ENCODE results near the gene SURF6. TPM values are rescaled to one million over a fixed set of nuclear protein-coding genes. Genes with fewer than 3 reads are reported as not detected.
A peak's percentile ranks its signal among the peaks of the same experiment; 100 is the strongest.
"Not testable (repeated sequence)": the region's sequence is repeated elsewhere in the genome, so short reads cannot be mapped to it uniquely, and the experiment has no call there.

Gene SURF6
- total RNA-seq, 2 experiments from 2014 or later = 15.1 to 15.9 TPM

DNA sequence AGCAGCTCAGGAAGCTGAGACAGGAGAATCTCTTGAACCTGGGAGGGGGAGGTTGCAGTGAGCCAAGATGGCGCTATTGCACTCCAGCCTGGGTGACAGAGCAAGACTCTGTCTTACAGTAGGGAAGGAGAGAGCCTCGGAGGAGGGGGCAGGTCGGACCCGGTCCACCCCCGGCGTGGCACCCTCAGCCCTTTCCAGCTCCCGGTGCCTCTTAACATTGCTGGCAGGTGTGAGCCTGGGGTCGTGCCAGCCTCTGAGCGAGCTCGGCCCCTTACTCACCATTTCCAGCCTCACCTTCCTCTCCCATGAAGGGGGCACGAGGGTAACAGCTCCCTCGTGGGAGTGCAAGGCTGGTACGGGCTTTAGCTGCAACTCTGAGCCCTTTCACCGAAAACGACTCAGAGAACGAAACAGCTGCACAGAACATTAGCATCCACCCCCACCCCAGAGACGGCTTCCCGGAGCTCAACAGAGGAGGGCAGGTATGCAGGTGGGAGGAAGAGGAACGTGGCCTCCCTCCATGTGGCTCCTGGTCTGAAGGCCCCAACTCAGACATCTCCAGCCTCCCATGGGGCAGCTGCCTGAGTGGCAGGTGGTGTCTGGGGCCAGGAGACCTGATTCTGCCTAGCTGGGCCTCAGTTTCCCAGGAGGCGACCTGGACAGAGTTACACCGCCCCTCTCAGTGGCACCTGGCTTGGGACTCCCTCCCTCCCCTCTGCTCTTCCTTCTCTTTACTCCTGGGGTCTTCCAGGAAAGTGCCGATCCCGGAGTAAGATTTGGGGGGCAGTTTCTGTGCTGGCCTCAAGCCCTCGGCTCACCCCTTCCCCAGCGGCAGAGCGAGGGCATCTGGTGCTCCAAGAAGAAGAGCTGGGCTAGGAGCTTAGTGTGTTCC, 32.5 kb downstream of the SURF6 start:
- H3K27ac ChIP-seq (ENCODE audit: low read depth in 1 of 2, low read length in 2 of 2) = no peak overlapping the region
- H3K36me3 ChIP-seq (ENCODE audit: insufficient read depth, low read length) = no peaks in the 10 kb centered on the region
- H3K4me3 ChIP-seq (ENCODE audit: low read length) = no peak overlapping the region
- H3K27me3 Mint-ChIP-seq = no peaks in the 10 kb centered on the region
- intact Hi-C loops (cut with DNase I, micrococcal nuclease) = no loop called here
- H3K4me1 Mint-ChIP-seq (ENCODE audit: low read depth) = no peaks in the 10 kb centered on the region
- TF ChIP-seq, protein P1, sequence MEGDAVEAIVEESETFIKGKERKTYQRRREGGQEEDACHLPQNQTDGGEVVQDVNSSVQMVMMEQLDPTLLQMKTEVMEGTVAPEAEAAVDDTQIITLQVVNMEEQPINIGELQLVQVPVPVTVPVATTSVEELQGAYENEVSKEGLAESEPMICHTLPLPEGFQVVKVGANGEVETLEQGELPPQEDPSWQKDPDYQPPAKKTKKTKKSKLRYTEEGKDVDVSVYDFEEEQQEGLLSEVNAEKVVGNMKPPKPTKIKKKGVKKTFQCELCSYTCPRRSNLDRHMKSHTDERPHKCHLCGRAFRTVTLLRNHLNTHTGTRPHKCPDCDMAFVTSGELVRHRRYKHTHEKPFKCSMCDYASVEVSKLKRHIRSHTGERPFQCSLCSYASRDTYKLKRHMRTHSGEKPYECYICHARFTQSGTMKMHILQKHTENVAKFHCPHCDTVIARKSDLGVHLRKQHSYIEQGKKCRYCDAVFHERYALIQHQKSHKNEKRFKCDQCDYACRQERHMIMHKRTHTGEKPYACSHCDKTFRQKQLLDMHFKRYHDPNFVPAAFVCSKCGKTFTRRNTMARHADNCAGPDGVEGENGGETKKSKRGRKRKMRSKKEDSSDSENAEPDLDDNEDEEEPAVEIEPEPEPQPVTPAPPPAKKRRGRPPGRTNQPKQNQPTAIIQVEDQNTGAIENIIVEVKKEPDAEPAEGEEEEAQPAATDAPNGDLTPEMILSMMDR (IDR thresholded peaks at IDR 0.05) = no peak
- H3K9me3 Mint-ChIP-seq = no peaks in the 10 kb centered on the region
- H3K9me3 ChIP-seq (ENCODE audit: control insufficient read depth in 1 of 2, insufficient read depth in 1 of 2, low read length in 2 of 2) = no peaks in the 10 kb centered on the region
- DNase-seq (peak in 1 of 14 experiments; percentile 16), ATAC-seq (ENCODE audit: poor library complexity) (no peak)
- no peak overlapping the region for H3K4me3 Mint-ChIP-seq
- POLR2A ChIA-PET = no interaction called here
- H3K4me1 ChIP-seq (ENCODE audit: insufficient read depth, low read length) = no peaks in the 10 kb centered on the region
- no peak overlapping the region for H3K27ac Mint-ChIP-seq
- H3K27me3 ChIP-seq (ENCODE audit: control insufficient read depth in 1 of 2, insufficient read depth in 2 of 2, low read length in 2 of 2) = no peaks in the 10 kb centered on the region
- CTCF ChIA-PET = no interaction called here
- H3K36me3 Mint-ChIP-seq (ENCODE audit: low read depth) = no peaks in the 10 kb centered on the region

DNA sequence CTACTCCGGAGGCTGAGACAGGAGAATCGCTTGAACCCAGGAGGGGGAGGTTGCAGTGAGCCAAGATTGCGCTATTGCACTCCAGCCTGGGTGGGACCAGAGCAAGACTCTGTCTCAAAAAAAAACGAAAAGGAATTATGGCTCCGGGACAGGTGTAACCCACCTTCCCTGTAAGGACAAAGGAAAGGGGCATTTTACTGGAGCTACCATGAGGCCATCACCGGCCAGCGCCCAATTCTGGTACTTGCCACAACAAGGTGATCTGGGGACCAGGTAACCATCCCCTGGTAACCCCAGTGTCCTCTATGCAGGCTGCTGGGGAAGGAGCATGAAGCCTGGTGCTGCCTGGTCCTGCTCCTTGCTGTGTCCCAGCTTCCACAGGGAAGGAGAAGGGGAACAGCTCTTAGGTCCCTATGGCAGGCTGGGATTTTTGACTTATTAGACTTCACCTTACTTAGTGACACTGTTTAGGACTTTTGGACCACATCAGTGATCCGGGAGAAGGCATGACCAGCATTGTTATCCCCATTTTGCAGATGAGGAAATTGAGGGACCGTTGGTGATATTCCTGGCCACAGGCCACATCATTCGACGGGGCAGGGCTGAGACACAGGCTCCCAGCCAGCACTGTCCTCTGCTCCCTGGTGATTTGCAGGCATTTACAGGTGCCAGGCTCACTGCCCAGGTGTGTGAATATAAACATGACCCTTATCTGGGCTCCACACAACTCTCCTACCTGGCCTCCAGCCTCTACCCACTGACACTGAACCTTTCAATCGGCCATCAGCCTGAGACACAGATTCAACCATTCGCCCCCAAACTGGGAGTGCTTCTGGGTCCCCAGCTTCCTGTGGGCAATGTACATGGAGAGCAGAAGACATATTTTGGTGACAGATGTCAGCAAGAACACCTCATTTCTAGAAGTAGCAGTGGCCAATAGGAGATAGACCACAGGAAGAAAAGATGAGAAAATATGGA, 34.4 kb downstream of the SURF6 start:
- H3K4me3 Mint-ChIP-seq = no peak overlapping the region
- H3K4me1 ChIP-seq (ENCODE audit: insufficient read depth, low read length) = no peaks in the 10 kb centered on the region
- H3K9me3 ChIP-seq (ENCODE audit: control insufficient read depth in 1 of 2, insufficient read depth in 1 of 2, low read length in 2 of 2) = no peaks in the 10 kb centered on the region
- H3K4me3 ChIP-seq (ENCODE audit: low read length) = no peak overlapping the region
- no peak overlapping the region for H3K27ac ChIP-seq (ENCODE audit: low read depth in 1 of 2, low read length in 2 of 2)
- H3K9me3 Mint-ChIP-seq = no peaks in the 10 kb centered on the region
- H3K27me3 Mint-ChIP-seq = no peaks in the 10 kb centered on the region
- DNase-seq = peak in 1 of 14 experiments; percentile 1
- CTCF ChIA-PET = no interaction called here
- H3K27ac Mint-ChIP-seq = no peak overlapping the region
- no peak for ATAC-seq (ENCODE audit: poor library complexity)
- POLR2A ChIA-PET = no interaction called here
- H3K27me3 ChIP-seq (ENCODE audit: control insufficient read depth in 1 of 2, insufficient read depth in 2 of 2, low read length in 2 of 2) = no peaks in the 10 kb centered on the region
- no peaks in the 10 kb centered on the region for H3K4me1 Mint-ChIP-seq (ENCODE audit: low read depth)
- no peaks in the 10 kb centered on the region for H3K36me3 ChIP-seq (ENCODE audit: insufficient read depth, low read length)
- H3K36me3 Mint-ChIP-seq (ENCODE audit: low read depth) = no peaks in the 10 kb centered on the region
- TF ChIP-seq, protein P1 (IDR thresholded peaks at IDR 0.05) = no peak
- intact Hi-C loops (cut with DNase I, micrococcal nuclease) = no loop called here

DNA sequence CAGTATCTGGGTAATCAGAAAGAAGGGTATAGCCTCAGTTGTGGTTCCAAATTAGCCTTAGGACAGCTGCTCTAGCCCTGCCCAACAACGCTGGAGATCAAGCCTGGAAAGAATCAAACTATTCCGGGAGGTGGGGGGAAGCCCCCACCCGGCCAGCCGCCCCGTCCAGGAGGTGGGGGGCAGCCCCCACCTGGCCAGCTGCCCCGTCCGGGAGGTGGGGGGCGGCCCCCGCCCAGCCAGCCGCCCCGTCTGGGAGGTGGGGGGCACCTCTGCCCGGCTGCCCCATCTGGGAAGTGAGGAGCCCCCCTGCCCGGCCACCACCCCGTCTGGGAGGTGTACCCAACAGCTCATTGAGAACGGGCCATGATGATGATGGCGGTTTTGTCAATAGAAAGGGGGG, 36.0 kb downstream of the SURF6 start:
- H3K4me3 ChIP-seq (ENCODE audit: low read length); H3K9me3 Mint-ChIP-seq; CTCF ChIA-PET; ATAC-seq (ENCODE audit: poor library complexity); H3K4me1 ChIP-seq (ENCODE audit: insufficient read depth, low read length); H3K27ac ChIP-seq (ENCODE audit: low read depth in 1 of 2, low read length in 2 of 2); H3K27me3 Mint-ChIP-seq; H3K36me3 ChIP-seq (ENCODE audit: insufficient read depth, low read length); H3K4me3 Mint-ChIP-seq; H3K4me1 Mint-ChIP-seq (ENCODE audit: low read depth); intact Hi-C loops (cut with DNase I, micrococcal nuclease); H3K27ac Mint-ChIP-seq; H3K27me3 ChIP-seq (ENCODE audit: control insufficient read depth in 1 of 2, insufficient read depth in 2 of 2, low read length in 2 of 2); H3K9me3 ChIP-seq (ENCODE audit: control insufficient read depth in 1 of 2, insufficient read depth in 1 of 2, low read length in 2 of 2); POLR2A ChIA-PET; H3K36me3 Mint-ChIP-seq (ENCODE audit: low read depth): not testable (repeated sequence)
- DNase-seq = peak in 1 of 14 experiments; percentile 4
